HG03108 (cell line): ENCODE data around the gene IFITM1.
"Not testable (repeated sequence)": the region's sequence is repeated elsewhere in the genome, so short reads cannot be mapped to it uniquely, and the experiment has no call there.

Source experiments
- ATAC-seq: cut with Tn5 transposase; IDR thresholded peaks from one replicate; pipeline ENCODE4 v1.9.1; 2021; ENCODE audit warnings: moderate library complexity; ENCODE audit not compliant: unreplicated experiment

The IFITM1 gene

GRCh38 chr11:362642-363442 is 49.0 kb downstream of the IFITM1 start:
- ATAC-seq, result no peak

GRCh38 chr11:363443-363805 is 49.6 kb downstream of the IFITM1 start:
- not testable (repeated sequence) for ATAC-seq

GRCh38 chr11:363948-364761 is 50.3 kb downstream of the IFITM1 start:
- ATAC-seq, result peak; percentile 49
